ENCODE measurements around the gene GLIPR2.

GLIPR2 gene

DNA sequence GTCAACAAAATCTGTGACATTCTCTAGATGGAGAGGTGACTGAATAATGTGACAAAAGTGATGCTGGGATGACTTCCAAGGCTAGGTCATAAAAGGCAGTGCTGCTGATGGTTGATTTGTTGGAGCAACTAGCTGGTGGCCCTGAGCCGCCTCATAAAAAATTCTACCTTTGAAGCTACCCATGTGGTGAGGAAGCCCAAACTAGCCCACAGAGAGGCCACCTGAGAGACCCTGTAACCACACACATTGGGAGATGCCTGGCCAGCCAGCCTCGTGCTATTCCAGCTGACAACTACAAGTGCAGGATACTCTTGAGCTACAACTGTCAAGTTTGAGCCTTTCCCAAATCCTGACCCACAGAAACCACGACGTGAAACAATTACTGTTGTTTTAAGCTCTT, 76.9 kb downstream of the GLIPR2 start:
- H3K4me3 ChIP-seq (ENCODE audit: low read length): no peak overlapping the region
- no peak for DNase-seq (ENCODE audit: low read depth, low spot score)

All from Jurkat, Clone E6-1 (cell line).